Endothelial cell of umbilical vein (primary cell): Measurements from ENCODE around the gene DPP3. TPM values are rescaled to one million over a fixed set of nuclear protein-coding genes. Genes with fewer than 3 reads are reported as not detected.

Experiments
- BruUV-seq: library from RNA; stranded (reverse); fragments of 400-500 nt; replicated peaks from 2 replicates; lab custom pipeline; 2021; lab: Mats Ljungman, UMichigan
- CTCF ChIA-PET: fragments of 300-600, 350-600 bp; sonication (Branson Sonifier 250); formaldehyde crosslinking; loops from one replicate; lab custom pipeline; 2021; ENCODE audit warnings: antibody characterized with exemption, inconsistent platforms; lab: Charles Lee
- POLR2A ChIA-PET: fragments of 300-600, 350-600 bp; sonication (Branson Sonifier 250); formaldehyde crosslinking; loops from one replicate; lab custom pipeline; 2021; ENCODE audit warnings: antibody characterized with exemption, inconsistent platforms; lab: Charles Lee
- DNase-seq: peaks from one replicate; pipeline ENCODE4 v3.0.0-alpha.2; 2011; ENCODE audit warnings: low read depth, low spot score
- FAIRE-seq: peaks from 2 replicates; lab custom pipeline; 2011; peaks lifted over from hg19 to GRCh38; lab: Jason Lieb, UNC
- H2AFZ ChIP-seq: 2 replicates; pipeline ENCODE4 v1.6.0; 2012; ENCODE audit warnings: low read depth, low read length, control low read depth, inconsistent platforms
- H3K27ac ChIP-seq: 2 replicates; pipeline ENCODE4 v1.5.1; 2011; ENCODE audit warnings: low read depth, mild to moderate bottlenecking, control low read depth, low read length, moderate library complexity; ENCODE audit not compliant: insufficient read depth
- H3K27me3 ChIP-seq, 2 experiments: 2 replicates each; pipeline versions ENCODE4 v1.6.0 to v1.6.1; 2011; ENCODE audit warnings: low read length in 2 of 2, mixed read lengths in 1 of 2; ENCODE audit not compliant: control insufficient read depth in 2 of 2, insufficient read depth in 2 of 2
- H3K36me3 ChIP-seq, 2 experiments: 2 replicates in 1 of 2; 3 replicates in 1 of 2; pipeline ENCODE4 v1.5.1; 2011; ENCODE audit warnings: low read length in 2 of 2, mild to moderate bottlenecking in 1 of 2, moderate library complexity in 1 of 2; ENCODE audit not compliant: control insufficient read depth in 2 of 2, insufficient read depth in 2 of 2; ENCODE audit errors: extremely low read depth in 1 of 2
- H3K4me1 ChIP-seq: 3 replicates; pipeline ENCODE4 v1.5.1; 2011; ENCODE audit warnings: mild to moderate bottlenecking, low read length; ENCODE audit not compliant: control insufficient read depth, insufficient read depth; ENCODE audit errors: extremely low read depth
- H3K4me2 ChIP-seq: 2 replicates; pipeline ENCODE4 v1.6.1; 2011; ENCODE audit warnings: low read length, control low read depth, mixed read lengths; ENCODE audit not compliant: insufficient read depth
- H3K4me3 ChIP-seq, 3 experiments: fragments of 200-600 bp in 1 of 3; sonication (generic), shearing (Covaris generic) in 1 of 3; replicated peaks in 1 of 3; 2 replicates each; pipeline ENCODE4 v1.5.1; 2011 to 2016; ENCODE audit warnings: control low read depth in 3 of 3, low read length in 3 of 3, mild to moderate bottlenecking in 2 of 3, inconsistent platforms in 1 of 3, low read depth in 1 of 3, moderate library complexity in 1 of 3; ENCODE audit not compliant: insufficient read depth in 1 of 3
- H3K79me2 ChIP-seq: 2 replicates; pipeline ENCODE4 v1.6.0; 2012; ENCODE audit warnings: low read length, inconsistent platforms; ENCODE audit not compliant: control insufficient read depth, insufficient read depth
- H3K9ac ChIP-seq: replicated peaks from 2 replicates; pipeline ENCODE3; 2011; ENCODE audit warnings: low read length, control low read depth; ENCODE audit not compliant: insufficient read depth; ENCODE audit errors: extremely low read depth
- H3K9me1 ChIP-seq: replicated peaks from 3 replicates; pipeline ENCODE4 v1.6.0; 2011; ENCODE audit warnings: mild to moderate bottlenecking, low read length; ENCODE audit not compliant: control insufficient read depth, insufficient read depth; ENCODE audit errors: extremely low read depth
- H3K9me3 ChIP-seq: replicated peaks from 2 replicates; pipeline ENCODE4 v1.5.1; 2012; ENCODE audit warnings: low read length, inconsistent platforms; ENCODE audit not compliant: control insufficient read depth, insufficient read depth
- H4K20me1 ChIP-seq: replicated peaks from 2 replicates; pipeline ENCODE3; 2011; ENCODE audit warnings: mild to moderate bottlenecking, low read length; ENCODE audit not compliant: control insufficient read depth, insufficient read depth; ENCODE audit errors: extremely low read depth
- CTCF ChIP-seq, 2 donors: IDR thresholded peaks; 1 replicate in 1 of 2; 2 replicates in 1 of 2; pipeline ENCODE4 v1.5.1; 2011; ENCODE audit warnings: low read length in 2 of 2, mild to moderate bottlenecking in 2 of 2, moderate library complexity in 2 of 2, control low read depth in 1 of 2, inconsistent platforms in 1 of 2, low read depth in 1 of 2; ENCODE audit not compliant: insufficient read depth in 1 of 2; ENCODE audit errors: extremely low read depth in 1 of 2
- FOS ChIP-seq: IDR thresholded peaks from 2 replicates; pipeline ENCODE4 v1.6.1; 2011; ENCODE audit warnings: mild to moderate bottlenecking, low read length, moderate library complexity, borderline replicate concordance; ENCODE audit not compliant: insufficient read depth
- GATA2 ChIP-seq: IDR thresholded peaks from 2 replicates; pipeline ENCODE4 v1.7.0; 2011; ENCODE audit warnings: low read depth, mild to moderate bottlenecking, moderate library complexity, mixed read lengths, low read length; ENCODE audit not compliant: insufficient read length, insufficient read depth
- JUN ChIP-seq: IDR thresholded peaks from 2 replicates; pipeline ENCODE4 v1.6.1; 2011; ENCODE audit warnings: borderline replicate concordance, low read depth; ENCODE audit not compliant: insufficient read length, insufficient read depth
- MAX ChIP-seq: IDR thresholded peaks from 2 replicates; pipeline ENCODE4 v1.6.1; 2011; ENCODE audit not compliant: insufficient read depth, insufficient read length
- MYC ChIP-seq: IDR thresholded peaks from one replicate; pipeline ENCODE4 v1.6.1; 2011; ENCODE audit warnings: mild to moderate bottlenecking, low read depth, low read length
- POLR2A ChIP-seq: IDR thresholded peaks from 2 replicates; pipeline ENCODE4 v1.6.1; 2012; ENCODE audit warnings: low read depth, mild to moderate bottlenecking, control low read depth, low read length
- POLR2AphosphoS5 ChIP-seq: IDR thresholded peaks from 2 replicates; pipeline ENCODE4 v1.6.1; 2012; ENCODE audit warnings: low read depth, mild to moderate bottlenecking, control low read depth, low read length, moderate library complexity; ENCODE audit not compliant: insufficient read depth
- dilution Hi-C: fragments of 300-500 bp; cut with MboI; formaldehyde crosslinking; loops from one replicate; pipeline ENCODE4 v1.15.0; 2019; ENCODE audit warnings: low sequenced_read_pairs; ENCODE audit not compliant: extremely low pct_ligation_motif_present
- intact Hi-C: fragments of 100-400 bp; cut with micrococcal nuclease; formaldehyde crosslinking; loops from one replicate; pipeline ENCODE4 v1.10.0; 2022
- polyA plus RNA-seq, 4 experiments: library from polyadenylated mRNA; depleted of rRNA in 3 of 4; stranded (reverse) in 3 of 4; unstranded in 1 of 4; fragments of >200 nt; gene quantifications; 2 replicates each; pipeline versions ENCODE4 v1.2.1 to v1.2.3, GENCODE V29; 2011 to 2012; ENCODE audit warnings: missing spikeins in 1 of 4
- total RNA-seq: library from RNA; stranded (reverse); gene quantifications from 2 replicates; pipeline ENCODE4 v1.2.3, GENCODE V29; 2021

DPP3 gene
- total and polyA plus RNA-seq, 2 donors (not counting 3 experiments of a cell fraction or from before 2014, with no cell fraction given) = 46.4 to 50.4 TPM

GRCh38 chr11:66494458-66494857, 14.2 kb downstream of the DPP3 start:
- no peak overlapping the region for H3K4me3 ChIP-seq
- H2AFZ ChIP-seq = no peak overlapping the region
- dilution Hi-C loops (no loop called here), intact Hi-C loops (no loop called here)
- H3K27me3 ChIP-seq = no peaks in the 10 kb centered on the region
- H3K79me2 ChIP-seq = no peaks in the 10 kb centered on the region
- no peak for DNase-seq
- FAIRE-seq = no peak
- POLR2A ChIA-PET = no interaction called here
- no TSS peak for BruUV-seq
- CTCF ChIA-PET = no interaction called here
- H3K4me1 ChIP-seq = no peaks in the 10 kb centered on the region
- H3K9me3 ChIP-seq = no peaks in the 10 kb centered on the region
- no peak overlapping the region for H3K27ac ChIP-seq
- no peak overlapping the region for H3K4me2 ChIP-seq
- H3K9ac ChIP-seq = no peak overlapping the region
- no peaks in the 10 kb centered on the region for H4K20me1 ChIP-seq
- no peak for TF ChIP-seq CTCF (IDR thresholded peaks at IDR 0.05; ENCODE audit: extremely low read depth in 1 of 2, insufficient read depth in 1 of 2, low read depth in 1 of 2, low read length in 2 of 2)
- TF ChIP-seq MAX = no peak
- TF ChIP-seq GATA2 = no peak
- no peak for TF ChIP-seq POLR2A
- TF ChIP-seq MYC = no peak
- no peak for TF ChIP-seq POLR2AphosphoS5
- no peak for TF ChIP-seq JUN
- no peak for TF ChIP-seq FOS
- no peaks in the 10 kb centered on the region for H3K9me1 ChIP-seq
- peaks cover 0 to 22% of the 10 kb centered on the region in 2 experiments for H3K36me3 ChIP-seq
